T-helper 1 cell treated with Interleukin-12 subunit alpha and Interleukin-12 subunit beta and Interleukin-4 antibody, amounts not matched to agents 30 μg/mL and 1 μg/mL, for 36 hours (primary cell): ENCODE data around the gene SPATA9.
"Not testable (repeated sequence)": the region's sequence is repeated elsewhere in the genome, so short reads cannot be mapped to it uniquely, and the experiment has no call there.

Experiments
- H3K27ac Mint-ChIP-seq: one replicate; pipeline ENCODE4 v1.8.0; 2021; ENCODE audit warnings: mild to moderate bottlenecking, mixed read lengths
- H3K27me3 Mint-ChIP-seq: one replicate; pipeline ENCODE4 v1.8.0; 2021; ENCODE audit warnings: low read depth, mixed read lengths
- H3K36me3 Mint-ChIP-seq: one replicate; pipeline ENCODE4 v1.8.0; 2021; ENCODE audit warnings: low read depth, mixed read lengths
- H3K4me1 Mint-ChIP-seq: one replicate; pipeline ENCODE4 v1.8.0; 2021; ENCODE audit warnings: low read depth, mixed read lengths
- H3K4me3 Mint-ChIP-seq: one replicate; pipeline ENCODE4 v1.8.0; 2021; ENCODE audit warnings: mild to moderate bottlenecking, moderate library complexity, mixed read lengths
- H3K9me3 Mint-ChIP-seq: one replicate; pipeline ENCODE4 v1.8.0; 2021; ENCODE audit warnings: mixed read lengths

The SPATA9 gene

GRCh38 chr5:95723632-95724369, 41.0 kb upstream of the SPATA9 start:
- Mint-ChIP-seq H3K4me3 (no peak overlapping the region), H3K27ac (no peak overlapping the region), H3K27me3 (peaks cover 51% of the 10 kb centered on the region), H3K4me1 (peaks cover 13% of the 10 kb centered on the region), H3K36me3 (no peaks in the 10 kb centered on the region), H3K9me3 (no peaks in the 10 kb centered on the region)

GRCh38 chr5:95721582-95722295, 38.9 kb upstream of the SPATA9 start:
- no peak overlapping the region for H3K27ac Mint-ChIP-seq
- H3K4me3 Mint-ChIP-seq: no peak overlapping the region
- peaks cover 35% of the 10 kb centered on the region for H3K27me3 Mint-ChIP-seq
- H3K9me3 Mint-ChIP-seq: no peaks in the 10 kb centered on the region
- H3K4me1 Mint-ChIP-seq: peaks cover 3% of the 10 kb centered on the region
- H3K36me3 Mint-ChIP-seq: no peaks in the 10 kb centered on the region

GRCh38 chr5:95720094-95720786, 37.4 kb upstream of the SPATA9 start:
- Mint-ChIP-seq H3K9me3 (no peaks in the 10 kb centered on the region), H3K27me3 (peaks cover 39% of the 10 kb centered on the region), H3K4me3 (no peak overlapping the region), H3K36me3 (no peaks in the 10 kb centered on the region), H3K4me1 (peaks cover 7% of the 10 kb centered on the region), H3K27ac (no peak overlapping the region)

- Mint-ChIP-seq H3K27ac (no peak overlapping the region), H3K4me3 (no peak overlapping the region), H3K27me3 (peaks cover 42% of the 10 kb centered on the region), H3K36me3 (no peaks in the 10 kb centered on the region), H3K4me1 (peaks cover 9% of the 10 kb centered on the region), H3K9me3 (no peaks in the 10 kb centered on the region)
Measured at GRCh38 chr5:95718738-95719137, 35.9 kb upstream of the SPATA9 start.

- Mint-ChIP-seq H3K36me3 (no peaks in the 10 kb centered on the region), H3K27me3 (peaks cover 44% of the 10 kb centered on the region), H3K27ac (no peak overlapping the region), H3K4me3 (no peak overlapping the region), H3K4me1 (peaks cover 8% of the 10 kb centered on the region), H3K9me3 (no peaks in the 10 kb centered on the region)
Measured at GRCh38 chr5:95718203-95718602, 35.4 kb upstream of the SPATA9 start.

GRCh38 chr5:95717439-95717838, 34.6 kb upstream of the SPATA9 start:
- Mint-ChIP-seq H3K4me3 (no peak overlapping the region), H3K27me3 (peaks cover 49% of the 10 kb centered on the region), H3K27ac (no peak overlapping the region), H3K9me3 (no peaks in the 10 kb centered on the region), H3K4me1 (peaks cover 8% of the 10 kb centered on the region), H3K36me3 (no peaks in the 10 kb centered on the region)

GRCh38 chr5:95715799-95716461, 33.1 kb upstream of the SPATA9 start:
- no peak overlapping the region for H3K4me3 Mint-ChIP-seq
- H3K9me3 Mint-ChIP-seq: no peaks in the 10 kb centered on the region
- peaks cover 8% of the 10 kb centered on the region for H3K4me1 Mint-ChIP-seq
- peaks cover 46% of the 10 kb centered on the region for H3K27me3 Mint-ChIP-seq
- no peaks in the 10 kb centered on the region for H3K36me3 Mint-ChIP-seq
- H3K27ac Mint-ChIP-seq: no peak overlapping the region

- no peak overlapping the region for H3K4me3 Mint-ChIP-seq
- peaks cover 8% of the 10 kb centered on the region for H3K4me1 Mint-ChIP-seq
- H3K9me3 Mint-ChIP-seq: no peaks in the 10 kb centered on the region
- H3K36me3 Mint-ChIP-seq: no peaks in the 10 kb centered on the region
- H3K27me3 Mint-ChIP-seq: peaks cover 37% of the 10 kb centered on the region
- H3K27ac Mint-ChIP-seq: no peak overlapping the region
Measured at GRCh38 chr5:95713960-95714710, 31.3 kb upstream of the SPATA9 start.

- not testable (repeated sequence) for H3K9me3 Mint-ChIP-seq, H3K4me3 Mint-ChIP-seq, H3K36me3 Mint-ChIP-seq, H3K27ac Mint-ChIP-seq, H3K4me1 Mint-ChIP-seq
- peaks cover 42% of the 10 kb centered on the region for H3K27me3 Mint-ChIP-seq
Measured at GRCh38 chr5:95713246-95713645, 30.5 kb upstream of the SPATA9 start.

GRCh38 chr5:95712347-95712958, 29.7 kb upstream of the SPATA9 start:
- Mint-ChIP-seq H3K4me1 (peaks cover 8% of the 10 kb centered on the region), H3K36me3 (no peaks in the 10 kb centered on the region), H3K4me3 (no peak overlapping the region), H3K9me3 (no peaks in the 10 kb centered on the region), H3K27me3 (peaks cover 47% of the 10 kb centered on the region), H3K27ac (no peak overlapping the region)

- Mint-ChIP-seq H3K9me3 (no peaks in the 10 kb centered on the region), H3K36me3 (no peaks in the 10 kb centered on the region), H3K27ac (no peak overlapping the region), H3K27me3 (peaks cover 53% of the 10 kb centered on the region), H3K4me1 (peaks cover 8% of the 10 kb centered on the region), H3K4me3 (no peak overlapping the region)
Measured at GRCh38 chr5:95711501-95712346, 28.9 kb upstream of the SPATA9 start.

GRCh38 chr5:95710651-95711500, 28.1 kb upstream of the SPATA9 start:
- H3K9me3 Mint-ChIP-seq, H3K36me3 Mint-ChIP-seq, H3K4me3 Mint-ChIP-seq, H3K4me1 Mint-ChIP-seq, H3K27ac Mint-ChIP-seq: not testable (repeated sequence)
- H3K27me3 Mint-ChIP-seq: peaks cover 51% of the 10 kb centered on the region
